GM18508 (cell line): ENCODE measurements around the gene CCDC92B.
"Not testable (repeated sequence)": the region's sequence is repeated elsewhere in the genome, so short reads cannot be mapped to it uniquely, and the experiment has no call there.

Experiments
- ATAC-seq: cut with Tn5 transposase; IDR thresholded peaks from one replicate; pipeline ENCODE4 v1.9.1; 2021; ENCODE audit warnings: moderate number of reproducible peaks; ENCODE audit not compliant: insufficient read depth, unreplicated experiment

Gene CCDC92B

GRCh38 chr17:2704890-2705248 lies 44.6 kb downstream of the CCDC92B start:
- no peak for ATAC-seq

- no peak for ATAC-seq
These were observed 45.2 kb downstream of the CCDC92B start for GRCh38 chr17:2704031-2704889.

DNA sequence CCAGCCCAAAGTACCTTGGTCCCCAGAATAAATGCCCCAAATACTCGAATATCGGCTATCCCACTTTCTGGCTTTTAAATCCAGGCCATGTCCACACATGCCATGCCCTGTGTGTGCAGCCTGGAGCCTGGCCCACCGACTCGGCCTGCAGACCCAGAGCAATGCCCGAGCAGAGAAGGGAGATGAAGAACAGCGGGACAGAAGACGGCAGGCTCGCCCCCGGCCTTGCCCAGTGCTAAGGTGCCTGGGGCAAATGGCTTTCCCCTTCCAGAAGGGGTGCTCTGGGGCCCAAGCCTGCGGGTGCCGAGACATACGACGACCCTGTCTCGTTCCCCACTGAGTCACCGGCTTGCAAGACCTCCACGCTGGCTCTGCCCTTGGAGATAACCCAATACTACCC lies 45.8 kb downstream of the CCDC92B start:
- no peak for ATAC-seq

GRCh38 chr17:2703181-2703580 lies 46.3 kb downstream of the CCDC92B start:
- no peak for ATAC-seq

DNA sequence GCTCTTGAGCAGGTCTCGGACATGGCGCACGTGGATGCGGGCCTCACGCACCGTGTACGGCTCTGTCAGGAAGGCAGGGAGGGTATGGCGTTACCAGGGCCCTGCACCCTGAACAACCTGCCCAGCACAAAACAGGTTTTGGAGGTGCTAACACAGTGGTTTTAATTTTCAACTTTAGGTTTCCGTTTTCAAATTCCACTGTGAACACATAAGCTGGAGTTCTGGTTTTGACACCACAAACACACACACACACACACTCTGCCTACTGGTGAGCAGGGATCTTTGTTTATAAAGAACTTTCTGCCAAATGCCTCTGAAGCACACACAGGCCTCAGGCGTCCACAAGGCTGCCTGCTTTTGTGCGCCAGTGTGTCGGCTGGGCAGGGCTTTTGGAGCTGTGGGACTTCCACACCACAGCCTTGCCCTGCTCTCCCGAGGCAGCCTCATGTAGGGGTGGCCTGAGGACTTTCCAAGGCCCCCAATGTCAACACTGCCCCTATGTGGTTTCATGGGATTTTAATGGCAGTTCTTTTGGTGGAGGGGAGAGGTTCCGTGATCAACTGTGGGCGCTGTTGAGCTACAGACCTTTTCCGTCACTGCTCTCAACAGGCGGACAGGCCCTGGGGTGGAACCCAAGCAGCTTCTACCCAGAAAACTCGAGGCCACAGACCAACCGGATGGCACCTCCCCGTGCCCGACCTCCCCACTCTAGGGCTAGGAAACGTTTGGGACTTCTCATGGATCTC lies 47.3 kb downstream of the CCDC92B start:
- ATAC-seq, result no peak

DNA sequence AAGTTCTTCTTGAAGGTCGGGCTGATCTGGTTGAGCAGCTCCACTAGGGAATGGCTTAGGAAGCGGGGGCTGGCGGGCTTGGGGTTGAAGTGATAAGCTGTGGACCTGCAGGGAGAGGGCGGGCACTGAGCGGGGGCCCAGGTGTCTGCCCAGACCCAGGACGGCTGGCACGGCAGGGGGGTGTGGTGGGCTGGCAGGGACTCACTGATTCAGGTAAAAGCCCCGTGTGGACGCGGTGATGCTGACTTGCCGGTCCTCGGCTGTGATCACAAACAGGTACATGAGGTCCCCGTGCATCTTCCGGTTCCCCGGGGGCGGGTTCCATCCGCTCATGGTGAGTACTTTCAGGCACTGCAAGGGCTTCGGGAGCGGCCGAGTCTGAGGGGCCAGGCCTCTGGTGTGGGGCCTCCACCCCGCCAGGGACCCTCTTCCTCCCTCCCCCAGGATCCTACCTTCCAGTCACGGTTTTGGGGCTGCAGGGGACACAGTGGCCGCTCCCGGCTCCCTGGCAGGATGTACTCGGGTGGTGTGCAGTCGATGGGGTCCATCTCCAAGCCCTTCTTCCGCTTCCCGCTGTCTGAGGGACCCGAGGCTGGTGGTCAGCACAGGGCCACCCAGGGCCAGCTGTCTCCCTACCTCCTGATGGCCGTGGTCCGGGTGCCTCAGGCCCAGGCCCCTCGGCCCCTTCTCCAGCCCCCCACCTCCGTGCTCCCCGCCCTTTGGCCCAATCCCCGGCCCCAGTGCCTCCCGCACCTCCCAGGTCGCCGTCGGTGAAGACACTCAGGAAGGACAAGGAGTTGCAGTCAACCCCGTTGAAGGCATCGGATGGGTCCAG lies 48.1 kb downstream of the CCDC92B start:
- ATAC-seq, result no peak

GRCh38 chr17:2700491-2701141 lies 48.8 kb downstream of the CCDC92B start:
- no peak for ATAC-seq

DNA sequence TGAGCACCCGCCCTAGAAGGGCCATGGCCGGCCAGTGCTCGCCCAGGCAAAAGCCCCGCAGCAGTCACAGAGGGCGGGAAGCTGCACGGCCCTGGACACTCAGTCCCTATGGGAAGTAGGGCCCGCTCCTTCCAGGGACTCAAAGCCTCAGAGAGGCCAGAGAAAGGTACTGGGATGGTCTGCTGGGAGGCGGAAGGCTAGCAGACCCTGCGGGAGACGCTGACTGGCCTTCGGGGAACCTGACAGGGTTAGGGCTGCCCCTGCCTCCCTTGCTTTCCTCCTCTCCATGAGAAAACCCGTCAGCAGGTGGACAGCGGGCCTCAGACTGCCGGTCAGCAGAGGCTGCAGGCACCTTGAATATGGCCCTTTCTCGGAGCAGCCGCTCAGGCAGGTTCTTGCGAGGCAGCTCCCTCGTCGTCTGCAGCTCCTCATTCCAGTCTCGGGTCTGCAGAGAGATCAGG lies 49.4 kb downstream of the CCDC92B start:
- ATAC-seq, result no peak

- not testable (repeated sequence) for ATAC-seq
These were observed 50.1 kb downstream of the CCDC92B start for GRCh38 chr17:2699216-2699805.

GRCh38 chr17:2697611-2698162 lies 51.8 kb downstream of the CCDC92B start:
- no peak for ATAC-seq

DNA sequence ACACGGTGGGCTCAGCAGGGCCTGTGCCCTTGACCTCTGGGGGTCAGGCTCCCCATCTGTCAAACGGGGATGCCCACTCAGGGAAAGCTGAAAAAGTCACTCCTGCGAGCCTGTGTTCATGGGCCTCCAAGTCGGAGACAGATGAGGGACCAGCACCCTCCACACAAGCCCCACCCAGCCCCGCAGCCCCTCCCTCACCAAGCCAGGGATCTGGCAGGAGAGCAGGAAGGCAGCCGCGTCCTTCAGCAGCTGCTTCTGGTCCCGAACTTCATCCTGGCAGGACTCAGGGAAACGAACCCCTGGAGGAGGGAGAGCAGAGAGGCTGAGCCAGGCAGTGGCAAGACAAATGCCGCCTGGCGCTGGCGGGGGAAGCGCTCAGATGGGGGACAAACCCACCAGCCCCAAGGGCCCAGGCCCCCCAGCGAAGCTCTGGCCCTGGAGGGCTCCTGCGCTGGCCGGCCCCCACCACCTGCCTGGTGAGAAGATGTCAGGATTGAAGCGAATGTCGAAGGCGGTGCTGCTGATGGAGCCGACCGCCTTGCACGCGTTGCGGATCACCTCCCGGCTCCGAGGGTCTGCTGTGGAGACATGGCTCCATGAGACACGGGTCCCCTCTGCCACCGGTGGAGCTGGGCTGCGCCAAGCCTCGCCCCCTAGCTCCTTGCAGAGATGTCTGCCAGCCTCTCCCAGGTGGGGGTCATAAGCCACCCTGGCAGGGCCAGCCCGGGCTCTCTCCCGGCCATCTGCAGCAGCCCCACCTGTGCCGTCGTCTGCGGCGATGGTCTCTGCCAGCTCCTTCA lies 53.3 kb downstream of the CCDC92B start:
- ATAC-seq, result no peak

DNA sequence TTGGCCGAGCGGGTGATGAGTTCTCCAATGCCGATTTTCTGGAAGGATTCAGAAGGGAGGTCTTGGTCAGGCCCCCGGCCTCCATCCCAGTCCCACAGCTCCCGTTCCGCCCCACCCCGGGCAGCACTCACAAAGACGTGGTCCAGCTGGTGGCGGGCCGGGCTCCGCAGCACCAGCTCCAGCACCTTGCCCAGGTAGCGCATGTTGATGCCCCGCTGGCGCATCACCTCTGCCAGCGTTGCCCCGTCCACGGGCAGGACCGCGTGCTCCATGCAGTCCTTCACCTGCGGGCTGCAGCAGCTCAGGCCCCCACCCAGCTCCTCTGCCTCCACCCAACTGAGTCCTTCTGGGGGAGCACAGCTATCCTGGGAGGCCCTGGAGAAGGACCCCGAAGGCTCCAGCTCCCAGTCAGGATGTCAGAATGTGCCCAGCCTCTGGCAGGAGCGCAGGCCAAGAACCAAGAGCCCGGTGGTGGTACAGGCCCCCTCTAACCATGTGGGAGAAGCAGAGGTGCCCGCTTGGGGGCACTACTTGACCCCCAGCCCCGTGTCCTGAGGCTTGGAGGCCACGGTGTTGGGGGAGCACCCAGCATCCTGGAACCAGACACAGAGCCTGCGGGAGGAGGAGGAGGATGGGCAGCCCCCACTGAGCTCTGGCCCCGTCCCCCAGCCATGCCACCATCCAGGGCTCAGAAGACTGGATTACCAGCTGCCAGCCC lies 54.0 kb downstream of the CCDC92B start:
- ATAC-seq, result no peak

- ATAC-seq, result no peak
These were observed 54.8 kb downstream of the CCDC92B start for GRCh38 chr17:2694381-2695242.

GRCh38 chr17:2693561-2694380 lies 55.7 kb downstream of the CCDC92B start:
- no peak for ATAC-seq

GRCh38 chr17:2692781-2693135 lies 56.7 kb downstream of the CCDC92B start:
- ATAC-seq, result no peak

- no peak for ATAC-seq
These were observed 57.3 kb downstream of the CCDC92B start for GRCh38 chr17:2691965-2692780.
